PFSK-1 (cell line): Measurements from ENCODE around the gene VCX3A.

Experiments
- POLR2AphosphoS5 ChIP-seq: IDR thresholded peaks from 2 replicates; pipeline ENCODE4 v1.6.1; 2012; ENCODE audit warnings: low read depth, mild to moderate bottlenecking, control low read depth, low read length, moderate library complexity
- TAF1 ChIP-seq: IDR thresholded peaks from 2 replicates; pipeline ENCODE4 v1.6.1; 2012; ENCODE audit warnings: low read length, control low read depth, borderline replicate concordance; ENCODE audit not compliant: insufficient read depth

GRCh38 chrX:6517376-6517775, 17.5 kb downstream of the VCX3A start:
- no peak for TF ChIP-seq POLR2AphosphoS5
- no peak for TF ChIP-seq TAF1
